GM23338 (cell line): ENCODE measurements around the gene CNTNAP2. TPM values are rescaled to one million over a fixed set of nuclear protein-coding genes. Genes with fewer than 3 reads are reported as not detected.
A peak's percentile ranks its signal among the peaks of the same experiment; 100 is the strongest.

ENCODE experiments used
- ATAC-seq: fragments of 200-7000 bp; cut with Tn5 transposase; 3 replicates; pipeline ENCODE4 v1.9.1; 2020
- DNase-seq: peaks from one replicate; pipeline ENCODE4 v3.0.0-alpha.2; 2015; ENCODE audit warnings: low spot score
- H2AFZ ChIP-seq: fragments of 200-600 bp; sonication (generic); 2 replicates; pipeline ENCODE4 v1.8.0; 2016; ENCODE audit warnings: antibody characterized with exemption, mild to moderate bottlenecking, moderate library complexity
- H3F3A ChIP-seq: fragments of 200-600 bp; sonication (generic); replicated peaks from 2 replicates; pipeline ENCODE4 v1.8.0; 2017; ENCODE audit warnings: antibody characterized with exemption, mixed run types, low read depth
- H3K27ac ChIP-seq: fragments of 200-600 bp; sonication (generic); 2 replicates; pipeline ENCODE4 v1.6.1; 2016; ENCODE audit warnings: low read depth
- H3K27me3 ChIP-seq: fragments of 200-600 bp; sonication (generic); 2 replicates; pipeline ENCODE4 v1.8.0; 2016; ENCODE audit warnings: mild to moderate bottlenecking, mixed run types, moderate library complexity; ENCODE audit not compliant: insufficient read depth
- H3K36me3 ChIP-seq: fragments of 200-600 bp; sonication (generic); 2 replicates; pipeline ENCODE4 v1.8.0; 2016; ENCODE audit warnings: mild to moderate bottlenecking; ENCODE audit not compliant: insufficient read depth
- H3K4me1 ChIP-seq: fragments of 200-600 bp; sonication (generic); 2 replicates; pipeline ENCODE4 v1.8.0; 2016; ENCODE audit warnings: mild to moderate bottlenecking, moderate library complexity; ENCODE audit not compliant: insufficient read depth
- H3K4me2 ChIP-seq: fragments of 200-600 bp; sonication (generic); 2 replicates; pipeline ENCODE4 v1.7.1; 2017; ENCODE audit warnings: mixed run types
- H3K4me3 ChIP-seq: fragments of 200-600 bp; sonication (generic); 2 replicates; pipeline ENCODE4 v1.6.1; 2016; ENCODE audit warnings: mixed run types
- H3K79me2 ChIP-seq: fragments of 200-600 bp; sonication (generic); replicated peaks from 2 replicates; pipeline ENCODE4 v1.8.0; 2017; ENCODE audit warnings: mild to moderate bottlenecking; ENCODE audit not compliant: insufficient read depth
- H3K9me2 ChIP-seq: fragments of 200-600 bp; sonication (generic); 2 replicates; pipeline ENCODE4 v1.8.0; 2017; ENCODE audit not compliant: insufficient read depth
- H4K20me1 ChIP-seq: fragments of 200-600 bp; sonication (generic); replicated peaks from 2 replicates; pipeline ENCODE4 v1.8.0; 2017; ENCODE audit warnings: mild to moderate bottlenecking; ENCODE audit not compliant: insufficient read depth
- H3K27ac Mint-ChIP-seq: 2 replicates; pipeline ENCODE4 v1.8.0; 2020; ENCODE audit warnings: inconsistent platforms, mild to moderate bottlenecking, moderate library complexity, mixed read lengths
- H3K27me3 Mint-ChIP-seq: 3 replicates; pipeline ENCODE4 v1.8.0; 2022; ENCODE audit warnings: low read depth, mild to moderate bottlenecking, moderate library complexity, mixed read lengths, inconsistent platforms; ENCODE audit not compliant: insufficient read depth, poor library complexity
- H3K36me3 Mint-ChIP-seq: 3 replicates; pipeline ENCODE4 v1.8.0; 2021; ENCODE audit warnings: low read depth, mild to moderate bottlenecking, inconsistent platforms, moderate library complexity, mixed read lengths
- H3K4me1 Mint-ChIP-seq: 3 replicates; pipeline ENCODE4 v1.8.0; 2020; ENCODE audit warnings: mild to moderate bottlenecking, inconsistent platforms, mixed read lengths
- H3K4me3 Mint-ChIP-seq: 3 replicates; pipeline ENCODE4 v1.8.0; 2021; ENCODE audit warnings: moderate library complexity, mild to moderate bottlenecking, inconsistent platforms, mixed read lengths
- H3K9me3 Mint-ChIP-seq: 3 replicates; pipeline ENCODE4 v1.8.0; 2020; ENCODE audit warnings: moderate library complexity, mild to moderate bottlenecking, inconsistent platforms, mixed read lengths
- EZH2 ChIP-seq: fragments of 200-600 bp; sonication (generic); IDR thresholded peaks from one replicate; pipeline ENCODE4 v1.8.0; 2017; ENCODE audit warnings: antibody characterized with exemption, mild to moderate bottlenecking, low read depth; ENCODE audit not compliant: unreplicated experiment
- ZNF331 ChIP-seq: fragments of 250-450 bp; sonication (Bioruptor Pico); IDR thresholded peaks from 2 replicates; pipeline ENCODE4 v1.5.0; 2020; ENCODE audit warnings: low read depth, mild to moderate bottlenecking, moderate library complexity
- polyA plus RNA-seq: library from polyadenylated mRNA; unstranded; fragments of >200 nt; fragmentation: Nextera tagmentation; extraction: Ambion mirVana; gene quantifications from 2 replicates; pipeline ENCODE4 v1.2.1, GENCODE V29; 2016
- total RNA-seq: library from RNA; depleted of rRNA; stranded (reverse); fragments of >200 nt; shearing (Covaris generic); gene quantifications from 2 replicates; pipeline ENCODE4 v1.2.3, GENCODE V29; 2014
- TF ChIP-seq, protein P1 (sequence below), 2 experiments: fragments of 200-600 bp in 1 of 2; sonication (generic) in 1 of 2; conservative IDR thresholded peaks; 2 replicates each; pipeline versions ENCODE4 v1.5.1 to v1.6.1; 2016 to 2017; ENCODE audit warnings: antibody characterized with exemption in 2 of 2, low read depth in 2 of 2, mild to moderate bottlenecking in 2 of 2, moderate library complexity in 1 of 2
- TF ChIP-seq, protein P2 (sequence below): IDR thresholded peaks from 2 replicates; pipeline ENCODE4 v1.6.1; 2016; ENCODE audit warnings: antibody characterized with exemption

Gene CNTNAP2
- total and polyA plus RNA-seq, 2 experiments from 2014 or later, result 38.2 to 61.3 TPM

DNA sequence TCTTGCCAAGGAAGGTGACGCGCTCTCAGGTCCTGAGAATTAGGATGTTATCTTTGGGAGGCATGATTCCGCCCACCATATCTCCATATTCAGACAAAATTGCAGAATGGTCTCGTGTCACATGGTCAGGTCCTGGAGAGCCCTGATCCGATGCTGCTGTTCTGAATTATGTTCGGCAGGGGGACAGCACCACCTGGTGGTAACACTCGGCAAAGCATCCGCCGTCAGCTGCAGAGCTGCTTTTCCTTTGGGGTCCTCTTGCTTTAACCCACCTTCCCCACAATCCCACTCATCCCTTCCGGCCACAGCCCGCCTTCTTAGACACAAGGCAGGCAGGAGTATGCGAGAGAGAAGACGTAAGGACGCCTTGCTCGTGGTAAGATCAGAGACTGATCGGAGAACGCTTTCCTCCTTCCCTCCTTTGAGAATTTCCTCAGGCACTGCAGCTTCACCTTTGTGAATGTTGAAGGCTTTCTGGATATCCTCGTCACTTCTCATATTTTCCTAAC is 2146.2 kb downstream of the CNTNAP2 start:
- H3K4me3 ChIP-seq, result no peak overlapping the region
- H3K27me3 ChIP-seq, result no peaks in the 10 kb centered on the region
- no peak for TF ChIP-seq ZNF331 (CRISPR knock-in tag)
- TF ChIP-seq, protein P1, sequence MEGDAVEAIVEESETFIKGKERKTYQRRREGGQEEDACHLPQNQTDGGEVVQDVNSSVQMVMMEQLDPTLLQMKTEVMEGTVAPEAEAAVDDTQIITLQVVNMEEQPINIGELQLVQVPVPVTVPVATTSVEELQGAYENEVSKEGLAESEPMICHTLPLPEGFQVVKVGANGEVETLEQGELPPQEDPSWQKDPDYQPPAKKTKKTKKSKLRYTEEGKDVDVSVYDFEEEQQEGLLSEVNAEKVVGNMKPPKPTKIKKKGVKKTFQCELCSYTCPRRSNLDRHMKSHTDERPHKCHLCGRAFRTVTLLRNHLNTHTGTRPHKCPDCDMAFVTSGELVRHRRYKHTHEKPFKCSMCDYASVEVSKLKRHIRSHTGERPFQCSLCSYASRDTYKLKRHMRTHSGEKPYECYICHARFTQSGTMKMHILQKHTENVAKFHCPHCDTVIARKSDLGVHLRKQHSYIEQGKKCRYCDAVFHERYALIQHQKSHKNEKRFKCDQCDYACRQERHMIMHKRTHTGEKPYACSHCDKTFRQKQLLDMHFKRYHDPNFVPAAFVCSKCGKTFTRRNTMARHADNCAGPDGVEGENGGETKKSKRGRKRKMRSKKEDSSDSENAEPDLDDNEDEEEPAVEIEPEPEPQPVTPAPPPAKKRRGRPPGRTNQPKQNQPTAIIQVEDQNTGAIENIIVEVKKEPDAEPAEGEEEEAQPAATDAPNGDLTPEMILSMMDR (conservative IDR thresholded peaks at IDR 0.05; ENCODE audit: low read depth in 2 of 2), result peak; percentile 94 to 96
- no peaks in the 10 kb centered on the region for H3F3A ChIP-seq
- H3K36me3 ChIP-seq, result no peaks in the 10 kb centered on the region
- H3K4me3 Mint-ChIP-seq, result peak overlapping the region; percentile 20
- H3K9me3 Mint-ChIP-seq, result peaks cover 2% of the 10 kb centered on the region; the same call in 1 of the 3 replicates
- peak overlapping the region; percentile 8; the same call in 1 of the 2 replicates for H3K27ac ChIP-seq
- no peaks in the 10 kb centered on the region for H3K9me2 ChIP-seq
- H3K4me1 Mint-ChIP-seq, result peaks cover 11% of the 10 kb centered on the region; the same call in 2 of the 3 replicates
- H3K4me2 ChIP-seq, result peak overlapping the region; percentile 66
- peak; percentile 89 for DNase-seq
- peaks cover 10% of the 10 kb centered on the region for H3K27me3 Mint-ChIP-seq
- ATAC-seq, result peak; percentile 93
- H3K27ac Mint-ChIP-seq, result no peak overlapping the region
- H3K4me1 ChIP-seq, result no peaks in the 10 kb centered on the region
- peak overlapping the region; percentile 98 for H2AFZ ChIP-seq
- no peaks in the 10 kb centered on the region for H3K79me2 ChIP-seq
- no peaks in the 10 kb centered on the region for H4K20me1 ChIP-seq
- no peaks in the 10 kb centered on the region for H3K36me3 Mint-ChIP-seq

GRCh38 chr7:148264933-148265557 is 2148.4 kb downstream of the CNTNAP2 start:
- no peaks in the 10 kb centered on the region for H3K36me3 Mint-ChIP-seq
- H3K4me3 Mint-ChIP-seq, result no peak overlapping the region
- H3K36me3 ChIP-seq, result no peaks in the 10 kb centered on the region
- no peaks in the 10 kb centered on the region for H4K20me1 ChIP-seq
- ATAC-seq, result peak; percentile 63
- H3K27me3 ChIP-seq, result no peaks in the 10 kb centered on the region
- H3K4me1 Mint-ChIP-seq, result peaks cover 11% of the 10 kb centered on the region; the same call in 2 of the 3 replicates
- no peak overlapping the region for H3K4me3 ChIP-seq
- H3K27ac Mint-ChIP-seq, result no peak overlapping the region
- H3F3A ChIP-seq, result no peaks in the 10 kb centered on the region
- no peak overlapping the region for H3K4me2 ChIP-seq
- no peaks in the 10 kb centered on the region for H3K9me3 Mint-ChIP-seq
- no peak overlapping the region for H2AFZ ChIP-seq
- TF ChIP-seq, protein P2, sequence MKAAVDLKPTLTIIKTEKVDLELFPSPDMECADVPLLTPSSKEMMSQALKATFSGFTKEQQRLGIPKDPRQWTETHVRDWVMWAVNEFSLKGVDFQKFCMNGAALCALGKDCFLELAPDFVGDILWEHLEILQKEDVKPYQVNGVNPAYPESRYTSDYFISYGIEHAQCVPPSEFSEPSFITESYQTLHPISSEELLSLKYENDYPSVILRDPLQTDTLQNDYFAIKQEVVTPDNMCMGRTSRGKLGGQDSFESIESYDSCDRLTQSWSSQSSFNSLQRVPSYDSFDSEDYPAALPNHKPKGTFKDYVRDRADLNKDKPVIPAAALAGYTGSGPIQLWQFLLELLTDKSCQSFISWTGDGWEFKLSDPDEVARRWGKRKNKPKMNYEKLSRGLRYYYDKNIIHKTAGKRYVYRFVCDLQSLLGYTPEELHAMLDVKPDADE, result no peak
- no peak for TF ChIP-seq EZH2
- TF ChIP-seq, protein P1 (conservative IDR thresholded peaks at IDR 0.05; ENCODE audit: low read depth in 2 of 2), result peak; percentile 80 to 89
- no peaks in the 10 kb centered on the region for H3K4me1 ChIP-seq
- H3K27me3 Mint-ChIP-seq, result peaks cover 8% of the 10 kb centered on the region
- H3K79me2 ChIP-seq, result no peaks in the 10 kb centered on the region
- DNase-seq, result peak; percentile 91
- no peak overlapping the region for H3K27ac ChIP-seq
- H3K9me2 ChIP-seq, result no peaks in the 10 kb centered on the region
